Ishikawa (cell line): ENCODE data around the gene GLIPR1L1.

Experiments used
- CEBPB ChIP-seq: IDR thresholded peaks from 2 replicates; pipeline ENCODE4 v1.6.1; 2012
- CREB1 ChIP-seq: IDR thresholded peaks from 2 replicates; pipeline ENCODE4 v1.6.1; 2012; ENCODE audit warnings: low read depth
- EGR1 ChIP-seq: IDR thresholded peaks from 2 replicates; pipeline ENCODE4 v1.6.1; 2012
- EP300 ChIP-seq: IDR thresholded peaks from 2 replicates; pipeline ENCODE4 v1.6.1; 2012; ENCODE audit warnings: borderline replicate concordance
- FOXM1 ChIP-seq: IDR thresholded peaks from 2 replicates; pipeline ENCODE4 v1.6.1; 2012; ENCODE audit warnings: low read depth, borderline replicate concordance
- NFIC ChIP-seq: IDR thresholded peaks from 2 replicates; pipeline ENCODE4 v1.6.1; 2012
- RAD21 ChIP-seq: IDR thresholded peaks from 2 replicates; pipeline ENCODE4 v1.6.1; 2012; ENCODE audit warnings: low read depth
- REST ChIP-seq: IDR thresholded peaks from 2 replicates; pipeline ENCODE4 v1.6.1; 2012; ENCODE audit warnings: low read depth, mild to moderate bottlenecking
- TAF1 ChIP-seq: IDR thresholded peaks from 2 replicates; pipeline ENCODE4 v1.6.1; 2012; ENCODE audit warnings: low read depth, mild to moderate bottlenecking
- TCF12 ChIP-seq: IDR thresholded peaks from 2 replicates; pipeline ENCODE4 v1.6.1; 2012; ENCODE audit warnings: low read depth
- TEAD4 ChIP-seq: IDR thresholded peaks from 2 replicates; pipeline ENCODE4 v1.6.1; 2012
- YY1 ChIP-seq: IDR thresholded peaks from 2 replicates; pipeline ENCODE4 v1.6.1; 2012; ENCODE audit warnings: low read depth
- ZBTB7A ChIP-seq: IDR thresholded peaks from 2 replicates; pipeline ENCODE4 v1.6.1; 2012; ENCODE audit warnings: low read depth
- TF ChIP-seq, protein P1 (sequence below): IDR thresholded peaks from 2 replicates; pipeline ENCODE4 v1.6.1; 2012
- TF ChIP-seq, protein P2 (sequence below): IDR thresholded peaks from 2 replicates; pipeline ENCODE4 v1.6.1; 2012

The GLIPR1L1 gene

DNA sequence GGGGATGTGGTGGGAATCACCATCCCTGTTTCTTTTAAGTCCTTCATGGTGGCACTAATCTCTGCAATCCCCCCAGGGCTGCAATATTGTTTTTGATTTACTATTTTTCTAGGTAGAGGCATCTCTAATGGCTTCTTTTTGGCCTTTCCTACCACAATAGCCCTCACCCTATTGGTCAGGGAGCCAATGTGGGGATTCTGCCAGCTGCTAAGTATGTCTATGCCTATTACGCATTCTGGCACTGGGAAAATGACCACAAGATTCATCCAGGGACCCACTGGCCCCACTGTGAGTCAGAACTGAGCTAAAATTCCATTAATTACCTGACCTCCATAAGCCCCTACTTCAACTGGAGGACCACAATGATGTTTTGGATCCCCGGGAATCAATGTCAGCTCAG, 40.5 kb downstream of the GLIPR1L1 start:
- TF ChIP-seq YY1 (no peak), EGR1 (no peak), ZBTB7A (no peak), CEBPB (no peak), NFIC (no peak), TEAD4 (no peak), TCF12 (no peak), FOXM1 (no peak), RAD21 (no peak), CREB1 (no peak), TAF1 (no peak), EP300 (no peak), REST (no peak)
- TF ChIP-seq, protein P1, sequence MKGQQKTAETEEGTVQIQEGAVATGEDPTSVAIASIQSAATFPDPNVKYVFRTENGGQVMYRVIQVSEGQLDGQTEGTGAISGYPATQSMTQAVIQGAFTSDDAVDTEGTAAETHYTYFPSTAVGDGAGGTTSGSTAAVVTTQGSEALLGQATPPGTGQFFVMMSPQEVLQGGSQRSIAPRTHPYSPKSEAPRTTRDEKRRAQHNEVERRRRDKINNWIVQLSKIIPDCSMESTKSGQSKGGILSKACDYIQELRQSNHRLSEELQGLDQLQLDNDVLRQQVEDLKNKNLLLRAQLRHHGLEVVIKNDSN = no peak
- TF ChIP-seq, protein P2, sequence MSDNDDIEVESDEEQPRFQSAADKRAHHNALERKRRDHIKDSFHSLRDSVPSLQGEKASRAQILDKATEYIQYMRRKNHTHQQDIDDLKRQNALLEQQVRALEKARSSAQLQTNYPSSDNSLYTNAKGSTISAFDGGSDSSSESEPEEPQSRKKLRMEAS = no peak

GRCh38 chr12:75378354-75378753, 43.9 kb downstream of the GLIPR1L1 start:
- TF ChIP-seq FOXM1 (no peak), EGR1 (no peak), TAF1 (no peak), TEAD4 (no peak), ZBTB7A (no peak), EP300 (no peak), YY1 (no peak), RAD21 (no peak), CEBPB (no peak), TCF12 (no peak), REST (no peak), NFIC (no peak), CREB1 (no peak)
- TF ChIP-seq, protein P1 = no peak
- TF ChIP-seq, protein P2 = no peak

- TF ChIP-seq TAF1 = no peak
- no peak for TF ChIP-seq CREB1
- TF ChIP-seq TEAD4 = no peak
- TF ChIP-seq, protein P1 = no peak
- TF ChIP-seq TCF12 = no peak
- TF ChIP-seq EP300 = no peak
- TF ChIP-seq YY1 = no peak
- no peak for TF ChIP-seq EGR1
- TF ChIP-seq ZBTB7A = no peak
- TF ChIP-seq, protein P2 = no peak
- TF ChIP-seq CEBPB = no peak
- TF ChIP-seq FOXM1 = no peak
Observed at GRCh38 chr12:75389061-75389460, 54.6 kb downstream of the GLIPR1L1 start.

GRCh38 chr12:75389706-75390105, 55.2 kb downstream of the GLIPR1L1 start:
- TF ChIP-seq EP300 = no peak
- no peak for TF ChIP-seq TCF12
- TF ChIP-seq, protein P1 = no peak
- TF ChIP-seq NFIC = no peak
- TF ChIP-seq YY1 = no peak
- TF ChIP-seq EGR1 = no peak
- no peak for TF ChIP-seq TAF1
- TF ChIP-seq, protein P2 = no peak
- no peak for TF ChIP-seq FOXM1
- no peak for TF ChIP-seq ZBTB7A
- TF ChIP-seq REST = no peak
- TF ChIP-seq TEAD4 = no peak
- TF ChIP-seq RAD21 = no peak
- no peak for TF ChIP-seq CEBPB
- TF ChIP-seq CREB1 = no peak
